HG03196 (cell line): ENCODE results near the gene PARD3.
"Not testable (repeated sequence)": the region's sequence is repeated elsewhere in the genome, so short reads cannot be mapped to it uniquely, and the experiment has no call there.

Experiments used
- ATAC-seq: cut with Tn5 transposase; IDR thresholded peaks from one replicate; pipeline ENCODE4 v1.9.1; 2021; ENCODE audit not compliant: unreplicated experiment

PARD3 gene

GRCh38 chr10:34076443-34076842 is 738.7 kb downstream of the PARD3 start:
- no peak for ATAC-seq

GRCh38 chr10:34075254-34075926 is 739.7 kb downstream of the PARD3 start:
- no peak for ATAC-seq

GRCh38 chr10:34074051-34074450 is 741.0 kb downstream of the PARD3 start:
- no peak for ATAC-seq

- not testable (repeated sequence) for ATAC-seq
These were observed 747.4 kb downstream of the PARD3 start for GRCh38 chr10:34067741-34068140.

- ATAC-seq, result no peak
These were observed 751.5 kb downstream of the PARD3 start for GRCh38 chr10:34063592-34063991.

GRCh38 chr10:34061841-34062240 is 753.3 kb downstream of the PARD3 start:
- no peak for ATAC-seq
